Endodermal cell (in vitro differentiated cells): ENCODE measurements around the gene TNRC18. TPM values are rescaled to one million over a fixed set of nuclear protein-coding genes. Genes with fewer than 3 reads are reported as not detected.
A peak's percentile ranks its signal among the peaks of the same experiment; 100 is the strongest.

ENCODE experiments used
- DNase-seq: peaks from one replicate; pipeline ENCODE4 v3.0.0-alpha.2; 2017
- H3K27ac ChIP-seq: 2 replicates; pipeline ENCODE4 v1.5.1; 2013; ENCODE audit warnings: mild to moderate bottlenecking, low read depth, low read length, moderate library complexity
- H3K27me3 ChIP-seq: 2 replicates; pipeline ENCODE4 v1.6.1; 2013; ENCODE audit warnings: mild to moderate bottlenecking, low read length, moderate library complexity; ENCODE audit not compliant: insufficient read depth, control insufficient read depth, poor library complexity, severe bottlenecking
- H3K36me3 ChIP-seq: 2 replicates; pipeline ENCODE4 v1.7.0; 2013; ENCODE audit warnings: mild to moderate bottlenecking, low read length, moderate library complexity; ENCODE audit not compliant: control insufficient read depth, insufficient read depth
- H3K4me1 ChIP-seq: one replicate; pipeline ENCODE4 v1.7.0; 2013; ENCODE audit warnings: low read length; ENCODE audit not compliant: control insufficient read depth, insufficient read depth
- H3K4me3 ChIP-seq: 2 replicates; pipeline ENCODE4 v1.5.1; 2013; ENCODE audit warnings: mild to moderate bottlenecking, low read length, moderate library complexity
- H3K9ac ChIP-seq: 2 replicates; pipeline ENCODE4 v1.6.1; 2013; ENCODE audit warnings: mild to moderate bottlenecking, low read length, moderate library complexity; ENCODE audit not compliant: poor library complexity, severe bottlenecking; ENCODE audit errors: extremely low read depth
- H3K9me3 ChIP-seq: 2 replicates; pipeline ENCODE4 v1.6.1; 2013; ENCODE audit warnings: mild to moderate bottlenecking, low read length, moderate library complexity; ENCODE audit not compliant: control insufficient read depth
- H3K27ac Mint-ChIP-seq: 2 replicates; pipeline ENCODE4 v1.8.0; 2020; ENCODE audit warnings: mixed read lengths
- H3K27me3 Mint-ChIP-seq: 2 replicates; pipeline ENCODE4 v1.8.0; 2021; ENCODE audit warnings: mild to moderate bottlenecking, mixed read lengths; ENCODE audit not compliant: insufficient read depth
- H3K36me3 Mint-ChIP-seq: 2 replicates; pipeline ENCODE4 v1.8.0; 2020; ENCODE audit warnings: low read depth, mixed read lengths
- H3K4me1 Mint-ChIP-seq: 2 replicates; pipeline ENCODE4 v1.8.0; 2020; ENCODE audit warnings: mixed read lengths
- H3K4me3 Mint-ChIP-seq: 2 replicates; pipeline ENCODE4 v1.8.0; 2020; ENCODE audit warnings: mild to moderate bottlenecking, moderate library complexity, mixed read lengths
- H3K9me3 Mint-ChIP-seq: 2 replicates; pipeline ENCODE4 v1.8.0; 2020; ENCODE audit warnings: mild to moderate bottlenecking, mixed read lengths
- WGBS, 2 experiments: methylation state at CpG; one replicate each; pipeline versions ENCODE4 v1.1.5 to v1.1.7; 2013; ENCODE audit warnings: missing lambda C conversion rate in 2 of 2, mixed read lengths in 1 of 2; ENCODE audit not compliant: insufficient coverage in 1 of 2, insufficient read length in 1 of 2; 5-methylcytosine and 5-hydroxymethylcytosine counted together
- total RNA-seq, 2 donors: library from RNA; stranded (reverse); fragmentation: NEBNext Ultra II Directional in 1 of 2; extraction: Animal tissue kit (Norgen Biotek cat#: 25700) in 1 of 2; gene quantifications; 2 replicates in 1 of 2; 3 replicates in 1 of 2; pipeline ENCODE4 v1.2.1, GENCODE V29; 2021
- TF ChIP-seq, protein P1 (sequence below): fragments of 200-600 bp; sonication (generic); conservative IDR thresholded peaks from 2 replicates; pipeline ENCODE4 v1.5.0; 2021; ENCODE audit warnings: antibody characterized with exemption, mild to moderate bottlenecking

The TNRC18 gene
- total RNA-seq, 2 donors from 2014 or later = 103 to 136 TPM

DNA sequence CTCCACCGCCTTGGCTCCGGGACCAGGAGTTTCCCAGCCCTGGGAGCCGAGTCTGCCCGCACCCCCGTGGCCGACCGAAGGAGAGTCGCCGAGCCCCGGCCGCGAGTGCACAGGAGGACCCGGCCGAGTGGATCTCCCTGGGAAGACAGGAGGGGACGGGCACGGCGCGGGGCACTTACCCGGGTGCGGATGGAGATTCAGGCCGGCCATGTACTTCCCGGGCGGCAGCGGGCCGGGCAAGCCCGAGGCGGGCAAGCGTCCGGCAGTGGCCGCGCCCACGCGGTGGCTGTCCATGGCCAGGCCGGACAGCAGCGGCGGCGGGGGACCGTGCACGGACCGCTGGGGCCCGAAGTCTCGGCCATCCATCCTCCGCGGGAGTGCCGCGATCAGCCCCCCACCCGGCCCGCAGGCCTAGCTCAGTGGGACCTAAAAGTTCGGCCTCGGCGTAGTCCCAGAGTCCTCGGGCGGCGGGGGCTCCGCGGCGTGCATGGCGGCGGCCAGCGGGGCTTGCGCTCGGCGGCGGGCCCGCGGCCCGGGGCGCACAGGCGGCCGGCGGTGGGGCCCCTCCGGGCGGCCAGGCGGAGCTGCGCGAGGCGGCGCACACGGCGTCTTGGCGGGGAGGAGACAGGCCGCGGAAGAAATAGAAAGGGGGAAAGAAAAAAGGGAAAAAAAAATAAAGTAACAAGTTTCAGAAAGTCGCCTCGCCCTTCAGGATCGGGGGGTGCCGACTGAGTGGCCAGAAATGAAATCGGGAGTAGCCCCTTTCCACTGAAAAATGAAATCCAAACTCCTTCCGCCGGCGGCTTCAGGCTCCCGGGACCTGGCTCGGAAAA is 2.5 kb downstream of the TNRC18 start:
- no peaks in the 10 kb centered on the region for H3K9me3 Mint-ChIP-seq
- peak overlapping the region; percentile 96 for H3K27ac Mint-ChIP-seq
- peaks cover 38% of the 10 kb centered on the region for H3K36me3 ChIP-seq
- H3K9me3 ChIP-seq = no peaks in the 10 kb centered on the region
- peaks cover 10% of the 10 kb centered on the region for H3K4me1 ChIP-seq
- H3K4me3 ChIP-seq = peak overlapping the region; percentile 100
- peak overlapping the region; percentile 98 for H3K27ac ChIP-seq
- DNase-seq = peak; percentile 66
- no peaks in the 10 kb centered on the region for H3K27me3 ChIP-seq
- H3K36me3 Mint-ChIP-seq = peaks cover 21% of the 10 kb centered on the region
- WGBS, 2 experiments = 0% methylated on average over 39 to 93 of the region's 93 CpGs
- TF ChIP-seq, protein P1, sequence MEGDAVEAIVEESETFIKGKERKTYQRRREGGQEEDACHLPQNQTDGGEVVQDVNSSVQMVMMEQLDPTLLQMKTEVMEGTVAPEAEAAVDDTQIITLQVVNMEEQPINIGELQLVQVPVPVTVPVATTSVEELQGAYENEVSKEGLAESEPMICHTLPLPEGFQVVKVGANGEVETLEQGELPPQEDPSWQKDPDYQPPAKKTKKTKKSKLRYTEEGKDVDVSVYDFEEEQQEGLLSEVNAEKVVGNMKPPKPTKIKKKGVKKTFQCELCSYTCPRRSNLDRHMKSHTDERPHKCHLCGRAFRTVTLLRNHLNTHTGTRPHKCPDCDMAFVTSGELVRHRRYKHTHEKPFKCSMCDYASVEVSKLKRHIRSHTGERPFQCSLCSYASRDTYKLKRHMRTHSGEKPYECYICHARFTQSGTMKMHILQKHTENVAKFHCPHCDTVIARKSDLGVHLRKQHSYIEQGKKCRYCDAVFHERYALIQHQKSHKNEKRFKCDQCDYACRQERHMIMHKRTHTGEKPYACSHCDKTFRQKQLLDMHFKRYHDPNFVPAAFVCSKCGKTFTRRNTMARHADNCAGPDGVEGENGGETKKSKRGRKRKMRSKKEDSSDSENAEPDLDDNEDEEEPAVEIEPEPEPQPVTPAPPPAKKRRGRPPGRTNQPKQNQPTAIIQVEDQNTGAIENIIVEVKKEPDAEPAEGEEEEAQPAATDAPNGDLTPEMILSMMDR = no peak
- H3K4me1 Mint-ChIP-seq = peaks cover 14% of the 10 kb centered on the region
- peak overlapping the region; percentile 96 for H3K4me3 Mint-ChIP-seq
- H3K27me3 Mint-ChIP-seq = peaks cover 11% of the 10 kb centered on the region
- H3K9ac ChIP-seq = peak overlapping the region; percentile 100

DNA sequence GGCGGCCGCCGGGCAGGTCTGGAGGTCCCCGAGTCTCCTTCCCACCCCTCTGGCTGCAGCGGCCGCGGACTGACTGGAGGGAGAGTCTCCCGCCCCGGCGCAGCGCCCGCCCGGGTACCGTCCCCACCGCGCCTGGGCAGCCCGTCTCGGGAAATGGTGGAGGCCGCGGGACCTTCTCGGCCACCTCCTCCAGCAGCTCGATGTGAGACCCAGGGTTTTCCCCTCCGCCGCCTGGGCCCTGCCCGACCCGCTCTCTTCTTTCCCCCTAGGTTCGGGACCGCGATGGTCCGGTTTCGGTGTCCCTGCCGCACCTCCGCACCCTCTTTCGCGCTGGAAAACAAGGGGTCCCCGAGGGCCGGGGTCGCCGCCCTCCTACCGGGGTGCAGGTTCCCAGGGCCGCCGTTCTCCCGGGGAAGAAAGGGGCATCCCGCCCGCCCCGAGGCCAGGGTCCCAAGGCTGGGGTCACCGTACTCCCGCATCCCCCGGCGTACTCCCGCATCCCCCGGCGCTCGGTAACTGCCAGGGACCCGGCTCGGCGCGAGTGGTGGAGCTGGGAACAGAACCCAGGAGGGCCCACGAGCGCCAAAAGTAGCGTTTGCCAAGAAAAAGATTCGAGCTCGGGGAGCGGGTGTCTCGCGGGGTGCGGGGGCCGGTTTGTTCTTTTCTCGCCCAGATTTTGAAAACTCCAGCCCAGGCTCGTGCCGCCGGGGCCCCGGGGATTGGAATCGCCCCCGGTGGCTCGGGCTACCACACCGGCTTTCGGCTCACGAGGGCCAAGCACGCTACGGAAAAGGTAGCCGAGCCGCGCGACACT is 3.4 kb downstream of the TNRC18 start:
- Histone ChIP-seq H3K36me3 (peaks cover 38% of the 10 kb centered on the region), H3K4me3 (peak overlapping the region; percentile 100), H3K9ac (peak overlapping the region; percentile 100), H3K9me3 (no peaks in the 10 kb centered on the region), H3K27ac (peak overlapping the region; percentile 90), H3K27me3 (no peaks in the 10 kb centered on the region), H3K4me1 (peaks cover 10% of the 10 kb centered on the region)
- Mint-ChIP-seq H3K27me3 (peaks cover 11% of the 10 kb centered on the region), H3K9me3 (no peaks in the 10 kb centered on the region), H3K4me1 (peaks cover 14% of the 10 kb centered on the region), H3K27ac (peak overlapping the region; percentile 81), H3K4me3 (peak overlapping the region; percentile 96), H3K36me3 (peaks cover 24% of the 10 kb centered on the region)
- DNase-seq = peak; percentile 59
- 1 to 2% methylated on average over 35 to 85 of the region's 85 CpGs for WGBS, 2 experiments
- TF ChIP-seq, protein P1 = no peak

DNA sequence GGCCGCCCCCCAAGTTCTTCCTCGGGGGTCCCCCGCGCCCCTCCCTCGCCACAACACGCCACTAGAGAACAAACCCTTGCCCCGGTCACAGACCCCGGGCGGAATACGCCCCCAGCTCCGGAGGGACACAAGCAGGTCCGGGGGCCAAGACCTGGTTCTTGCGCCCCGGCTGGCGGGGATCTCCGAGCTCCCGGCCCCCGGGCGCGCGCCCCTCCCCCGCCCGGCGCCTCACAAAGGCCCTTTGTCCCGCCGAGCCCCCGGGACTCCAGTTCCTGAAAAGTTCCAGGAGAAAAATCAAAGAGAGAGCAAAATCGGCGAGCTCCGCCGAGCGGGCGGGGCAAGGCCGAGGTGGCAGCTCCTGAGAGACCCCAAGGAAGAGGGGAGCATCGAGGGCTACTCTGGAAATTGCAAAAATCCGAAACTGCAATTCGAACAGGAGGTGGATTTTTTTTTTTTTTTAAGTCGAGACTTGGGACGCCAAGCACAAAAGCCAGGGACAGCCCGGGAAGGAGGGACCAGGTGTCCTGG is 4.0 kb downstream of the TNRC18 start:
- Mint-ChIP-seq H3K9me3 (no peaks in the 10 kb centered on the region), H3K36me3 (peaks cover 30% of the 10 kb centered on the region), H3K27ac (peak overlapping the region; percentile 88), H3K4me3 (peak overlapping the region; percentile 96), H3K4me1 (peaks cover 19% of the 10 kb centered on the region), H3K27me3 (peaks cover 11% of the 10 kb centered on the region)
- 0% methylated on average over 15 to 40 of the region's 40 CpGs for WGBS, 2 experiments
- H3K27ac ChIP-seq = peak overlapping the region; percentile 90
- H3K9ac ChIP-seq = peak overlapping the region; percentile 100
- H3K27me3 ChIP-seq = no peaks in the 10 kb centered on the region
- DNase-seq = peak; percentile 80
- H3K36me3 ChIP-seq = peaks cover 44% of the 10 kb centered on the region
- no peaks in the 10 kb centered on the region for H3K9me3 ChIP-seq
- H3K4me3 ChIP-seq = peak overlapping the region; percentile 100
- H3K4me1 ChIP-seq = peaks cover 10% of the 10 kb centered on the region
- TF ChIP-seq, protein P1 = no peak
